ENCODE data around the gene ZNF469. TPM values are rescaled to one million over a fixed set of nuclear protein-coding genes. Genes with fewer than 3 reads are reported as not detected.

ZNF469 gene
- total RNA-seq, 6 donors from 2014 or later = 0.98 to 4.2 (median 2.4) TPM

DNA sequence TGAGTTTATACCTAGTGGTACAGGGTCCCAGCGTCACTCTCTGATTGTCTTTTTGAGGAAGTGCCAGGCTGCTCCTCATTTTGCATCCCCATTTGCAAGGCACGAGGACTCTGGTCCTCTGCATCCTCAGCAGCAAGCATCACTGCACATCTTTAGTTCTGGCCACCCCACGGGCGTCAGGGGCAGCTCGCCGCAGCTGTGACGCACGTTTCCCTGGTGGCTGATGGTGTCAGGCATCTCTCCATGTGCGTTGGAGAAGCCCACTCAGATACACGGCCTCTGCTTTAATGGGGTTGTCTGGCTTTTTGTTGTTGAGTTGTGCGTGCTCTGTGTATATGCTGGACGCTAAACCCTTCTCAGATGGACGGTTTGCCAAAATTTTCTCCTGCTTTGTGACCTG, 45.2 kb upstream of the ZNF469 start:
- Histone ChIP-seq H3K27ac (no peak overlapping the region), H3K27me3 (no peaks in the 10 kb centered on the region), H3K4me3 (no peak overlapping the region), H3K36me3 (no peaks in the 10 kb centered on the region), H3K9me3 (no peaks in the 10 kb centered on the region), H3K4me1 (peaks cover 0 to 5% (median 0%) of the 10 kb centered on the region in 4 donors)
- TF ChIP-seq POLR2A (IDR thresholded peaks at IDR 0.05) = no peak
- no peak for TF ChIP-seq EP300 (IDR thresholded peaks at IDR 0.05)
- TF ChIP-seq, protein P1, sequence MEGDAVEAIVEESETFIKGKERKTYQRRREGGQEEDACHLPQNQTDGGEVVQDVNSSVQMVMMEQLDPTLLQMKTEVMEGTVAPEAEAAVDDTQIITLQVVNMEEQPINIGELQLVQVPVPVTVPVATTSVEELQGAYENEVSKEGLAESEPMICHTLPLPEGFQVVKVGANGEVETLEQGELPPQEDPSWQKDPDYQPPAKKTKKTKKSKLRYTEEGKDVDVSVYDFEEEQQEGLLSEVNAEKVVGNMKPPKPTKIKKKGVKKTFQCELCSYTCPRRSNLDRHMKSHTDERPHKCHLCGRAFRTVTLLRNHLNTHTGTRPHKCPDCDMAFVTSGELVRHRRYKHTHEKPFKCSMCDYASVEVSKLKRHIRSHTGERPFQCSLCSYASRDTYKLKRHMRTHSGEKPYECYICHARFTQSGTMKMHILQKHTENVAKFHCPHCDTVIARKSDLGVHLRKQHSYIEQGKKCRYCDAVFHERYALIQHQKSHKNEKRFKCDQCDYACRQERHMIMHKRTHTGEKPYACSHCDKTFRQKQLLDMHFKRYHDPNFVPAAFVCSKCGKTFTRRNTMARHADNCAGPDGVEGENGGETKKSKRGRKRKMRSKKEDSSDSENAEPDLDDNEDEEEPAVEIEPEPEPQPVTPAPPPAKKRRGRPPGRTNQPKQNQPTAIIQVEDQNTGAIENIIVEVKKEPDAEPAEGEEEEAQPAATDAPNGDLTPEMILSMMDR (IDR thresholded peaks at IDR 0.05) = no peak
- no peak for TF ChIP-seq POLR2AphosphoS5 (IDR thresholded peaks at IDR 0.05)
- DNase-seq (peak in 1 of 2 donors; percentile 52), ATAC-seq (ENCODE audit: low FRiP score in 2 of 2) (no peak)
- 88 to 93% methylated on average over 11 to 13 of the region's 13 CpGs for WGBS, 2 donors

DNA sequence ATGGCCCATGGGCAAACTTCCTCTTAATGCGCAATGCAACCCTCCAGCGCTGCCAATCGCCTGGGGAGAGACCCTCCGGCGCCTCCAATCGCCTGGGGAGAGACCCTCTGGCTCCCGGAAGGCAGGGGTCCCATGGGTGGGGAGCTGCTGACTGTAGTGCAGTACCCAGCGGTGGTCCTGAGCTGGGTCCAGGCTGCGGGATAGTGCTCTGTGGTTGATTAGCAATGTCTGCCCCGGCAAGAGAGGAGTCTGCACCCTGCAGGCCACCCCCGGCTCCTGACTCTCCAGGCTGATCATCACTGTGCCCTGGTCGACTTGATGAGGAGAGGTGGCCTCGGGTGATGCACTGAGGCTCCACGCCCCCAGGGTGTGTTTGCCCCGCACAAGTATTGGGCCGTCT, 44.6 kb upstream of the ZNF469 start:
- ATAC-seq (ENCODE audit: low FRiP score in 2 of 2) (no peak), DNase-seq (peak in 1 of 2 donors; percentile 36)
- Histone ChIP-seq H3K4me1 (no peaks in the 10 kb centered on the region), H3K27ac (no peak overlapping the region), H3K9me3 (peaks cover 0 to 2% (median 0%) of the 10 kb centered on the region in 4 donors), H3K4me3 (no peak overlapping the region), H3K27me3 (no peaks in the 10 kb centered on the region), H3K36me3 (no peaks in the 10 kb centered on the region)
- 74 to 88% methylated on average over 6 to 15 of the region's 16 CpGs for WGBS, 2 donors
- TF ChIP-seq EP300 (IDR thresholded peaks at IDR 0.05) (no peak), POLR2AphosphoS5 (IDR thresholded peaks at IDR 0.05) (no peak)
- TF ChIP-seq, protein P1 (IDR thresholded peaks at IDR 0.05) = no peak

DNA sequence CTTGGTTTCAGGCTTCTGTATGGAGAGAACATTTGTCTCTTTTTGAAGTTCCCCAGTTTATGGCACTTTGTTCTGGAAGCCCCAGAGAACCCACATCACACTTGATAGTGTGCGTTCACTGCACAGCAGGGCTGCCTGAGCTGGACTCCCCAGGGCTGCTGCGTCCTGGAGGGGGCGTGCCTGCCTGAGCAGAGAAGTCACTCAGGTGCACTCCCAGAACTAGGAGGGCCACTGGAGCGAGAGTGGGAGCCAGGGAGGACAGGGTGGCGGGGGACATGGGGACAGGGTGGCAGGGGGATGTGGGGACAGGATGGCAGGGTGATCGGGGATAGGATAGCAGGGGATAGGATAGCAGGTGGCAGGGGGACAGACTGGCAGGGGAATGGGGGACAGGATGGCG, 43.9 kb upstream of the ZNF469 start:
- DNase-seq (no peak), ATAC-seq (ENCODE audit: low FRiP score in 2 of 2) (no peak)
- TF ChIP-seq POLR2A (IDR thresholded peaks at IDR 0.05) (no peak), EP300 (IDR thresholded peaks at IDR 0.05) (no peak), POLR2AphosphoS5 (IDR thresholded peaks at IDR 0.05) (no peak)
- TF ChIP-seq, protein P1 (IDR thresholded peaks at IDR 0.05) = no peak
- no peak overlapping the region for H3K27ac ChIP-seq
- H3K36me3 ChIP-seq = no peaks in the 10 kb centered on the region
- peaks cover 0 to 6% (median 0%) of the 10 kb centered on the region in 4 donors for H3K9me3 ChIP-seq
- WGBS, 2 donors = 78 to 90% methylated on average over 4 to 5 of the region's 7 CpGs
- no peaks in the 10 kb centered on the region for H3K27me3 ChIP-seq
- no peaks in the 10 kb centered on the region for H3K4me1 ChIP-seq
- no peak overlapping the region for H3K4me3 ChIP-seq

DNA sequence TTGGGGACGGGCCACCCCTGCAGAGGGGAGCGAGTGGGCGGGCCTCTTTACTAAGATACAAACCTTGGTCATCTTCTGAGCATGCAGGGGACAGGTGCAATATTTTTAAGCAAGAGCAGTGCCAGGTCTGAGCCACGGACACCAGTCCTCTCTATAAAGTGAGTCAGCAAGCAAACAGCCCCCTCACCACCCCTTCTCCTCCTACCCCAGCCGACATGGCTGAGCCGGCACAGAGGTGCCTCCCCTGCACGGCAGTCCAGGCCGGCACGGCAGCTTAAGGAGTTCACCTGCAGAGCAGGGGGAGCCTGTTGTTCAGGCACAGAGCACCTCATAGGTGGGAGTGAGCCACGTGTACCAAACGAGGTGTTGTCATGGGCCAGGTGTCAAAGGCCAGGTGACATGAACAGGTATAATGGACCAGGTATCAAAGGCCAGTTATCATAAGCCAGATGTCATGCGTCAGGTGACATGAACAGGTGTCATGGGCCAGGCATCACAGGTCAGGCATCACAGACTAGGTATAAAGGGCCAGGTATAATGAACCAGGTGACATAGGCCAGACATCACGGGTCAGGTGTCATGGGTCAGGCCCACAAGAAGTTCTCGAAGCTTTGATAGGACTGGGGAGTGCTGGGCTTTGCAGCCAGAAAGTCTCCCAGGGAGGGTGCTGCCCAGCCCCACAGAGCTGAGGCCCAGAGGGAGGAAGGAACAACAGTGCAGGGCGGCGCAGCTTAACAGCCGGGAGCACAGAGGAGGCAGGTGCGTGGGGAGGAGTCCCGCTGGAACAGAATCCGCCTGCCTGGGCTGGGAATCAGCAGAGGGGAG, 42.6 kb upstream of the ZNF469 start:
- Histone ChIP-seq H3K27ac (no peak overlapping the region), H3K4me3 (no peak overlapping the region), H3K36me3 (no peaks in the 10 kb centered on the region), H3K4me1 (no peaks in the 10 kb centered on the region), H3K27me3 (no peaks in the 10 kb centered on the region), H3K9me3 (peaks cover 0 to 6% (median 0%) of the 10 kb centered on the region in 4 donors)
- DNase-seq = peak in 1 of 2 donors; percentile 52
- 61 to 69% methylated on average over 18 to 20 of the region's 20 CpGs for WGBS, 2 donors
- TF ChIP-seq, protein P1 (IDR thresholded peaks at IDR 0.05) = no peak
- no peak for TF ChIP-seq EP300 (IDR thresholded peaks at IDR 0.05)
- TF ChIP-seq POLR2A (IDR thresholded peaks at IDR 0.05) = no peak
- TF ChIP-seq POLR2AphosphoS5 (IDR thresholded peaks at IDR 0.05) = no peak
- ATAC-seq (ENCODE audit: low FRiP score in 2 of 2) = no peak

All from upper lobe of left lung (tissue), 6 donors.